GM12878 (cell line): ENCODE data around the gene RIMBP2. TPM values are rescaled to one million over a fixed set of nuclear protein-coding genes. Genes with fewer than 3 reads are reported as not detected.

Experiments
- ATAC-seq: fragments of 200-7000 bp; cut with Tn5 transposase; 3 replicates; pipeline ENCODE4 v1.9.1; 2020; ENCODE audit warnings: mild to moderate bottlenecking, moderate library complexity
- BruUV-seq: library from RNA; stranded (reverse); fragments of 400-500 nt; replicated peaks from 2 replicates; lab custom pipeline; 2021; lab: Mats Ljungman, UMichigan
- CTCF ChIA-PET: fragments of 300-600 bp; sonication (Branson Sonifier 250); formaldehyde crosslinking; extraction: SDS; loops from one replicate; lab custom pipeline; 2021; ENCODE audit warnings: inconsistent platforms; lab: Yijun Ruan, JAX
- POLR2A ChIA-PET: fragments of 350-600 bp; formaldehyde crosslinking; extraction: SDS; loops from one replicate; lab custom pipeline; 2021; ENCODE audit warnings: inconsistent platforms; lab: Charles Lee
- RAD21 ChIA-PET: fragments of 300-600 bp; sonication (Branson Sonifier 250); formaldehyde crosslinking; loops from one replicate; lab custom pipeline; 2023; ENCODE audit warnings: antibody characterized with exemption; ENCODE audit not compliant: unreplicated experiment; lab: Charles Lee
- SMC1A ChIA-PET: fragments of 300-600 bp; sonication (Branson Sonifier 250); formaldehyde crosslinking; loops from one replicate; lab custom pipeline; 2023; ENCODE audit not compliant: unreplicated experiment, uncharacterized antibody; lab: Charles Lee
- DNase-seq: peaks from one replicate; pipeline ENCODE4 v3.0.0-alpha.2; 2011; ENCODE audit warnings: low read depth, low spot score
- FAIRE-seq: peaks from 3 replicates; lab custom pipeline; 2011; peaks lifted over from hg19 to GRCh38; lab: Jason Lieb, UNC
- H2AFZ ChIP-seq: 2 replicates; pipeline ENCODE4 v1.6.0; 2011; ENCODE audit warnings: low read depth, low read length, control low read depth; ENCODE audit not compliant: control insufficient read depth
- H3K27ac ChIP-seq: 2 replicates; pipeline ENCODE4 v1.5.1; 2011; ENCODE audit warnings: control low read depth; ENCODE audit not compliant: control insufficient read depth, insufficient read depth
- H3K27me3 ChIP-seq, 2 experiments: replicated peaks in 1 of 2; 2 replicates each; pipeline versions ENCODE4 v1.6.0 to v1.6.1; 2011; ENCODE audit warnings: low read length in 1 of 2; ENCODE audit not compliant: control insufficient read depth in 2 of 2, insufficient read depth in 2 of 2
- H3K36me3 ChIP-seq, 2 experiments: 2 replicates each; pipeline ENCODE4 v1.5.1; 2011; ENCODE audit warnings: low read length in 1 of 2; ENCODE audit not compliant: control insufficient read depth in 2 of 2, insufficient read depth in 2 of 2
- H3K4me1 ChIP-seq: 2 replicates; pipeline ENCODE4 v1.6.1; 2011; ENCODE audit warnings: mild to moderate bottlenecking, low read length, moderate library complexity, mixed read lengths; ENCODE audit not compliant: control insufficient read depth, insufficient read depth
- H3K4me2 ChIP-seq: 2 replicates; pipeline ENCODE4 v1.6.0; 2011; ENCODE audit warnings: control low read depth; ENCODE audit not compliant: control insufficient read depth, insufficient read depth
- H3K4me3 ChIP-seq: fragments of 200-600 bp; sonication (generic); 2 replicates; pipeline ENCODE4 v1.5.1; 2016
- H3K79me2 ChIP-seq: 2 replicates; pipeline ENCODE4 v1.6.0; 2011; ENCODE audit warnings: low read length; ENCODE audit not compliant: control insufficient read depth, insufficient read depth
- H3K9ac ChIP-seq: 2 replicates; pipeline ENCODE4 v1.8.0; 2011; ENCODE audit warnings: low read length, control low read depth, mixed read lengths; ENCODE audit not compliant: control insufficient read depth, insufficient read depth
- H3K9me3 ChIP-seq: replicated peaks from 3 replicates; pipeline ENCODE4 v1.5.1; 2011; ENCODE audit warnings: mild to moderate bottlenecking, low read length; ENCODE audit not compliant: control insufficient read depth, insufficient read depth
- H4K20me1 ChIP-seq: 2 replicates; pipeline ENCODE4 v1.6.0; 2011; ENCODE audit not compliant: control insufficient read depth, insufficient read depth
- BACH1 ChIP-seq: fragments of 450-650 bp; IDR thresholded peaks from 2 replicates; pipeline ENCODE4 v1.6.1; 2017; ENCODE audit warnings: mild to moderate bottlenecking, borderline replicate concordance
- BHLHE40 ChIP-seq, 2 experiments: fragments of 450-650 bp in 1 of 2; IDR thresholded peaks; 2 replicates each; pipeline ENCODE4 v1.6.1; 2011 to 2017; ENCODE audit warnings: low read depth in 2 of 2, borderline replicate concordance in 1 of 2, improper control_type of control experiment in 1 of 2, low read length in 1 of 2, mild to moderate bottlenecking in 1 of 2
- BRCA1 ChIP-seq: IDR thresholded peaks from 2 replicates; pipeline ENCODE4 v1.6.1; 2011; ENCODE audit warnings: low read depth, low read length, improper control_type of control experiment
- CHD2 ChIP-seq: IDR thresholded peaks from 2 replicates; pipeline ENCODE4 v1.6.1; 2011; ENCODE audit warnings: low read depth, low read length, improper control_type of control experiment, borderline replicate concordance
- E2F8 ChIP-seq: fragments of 450-650 bp; IDR thresholded peaks from 2 replicates; pipeline ENCODE4 v1.6.1; 2018; ENCODE audit warnings: mild to moderate bottlenecking, low read depth, moderate library complexity; ENCODE audit not compliant: partially characterized antibody
- ELK1 ChIP-seq: IDR thresholded peaks from 2 replicates; pipeline ENCODE4 v1.6.1; 2012; ENCODE audit warnings: low read depth, low read length, improper control_type of control experiment
- MTA2 ChIP-seq: fragments of 450-650 bp; IDR thresholded peaks from 2 replicates; pipeline ENCODE4 v1.6.1; 2016; ENCODE audit warnings: low read depth, mild to moderate bottlenecking, moderate library complexity
- RBBP5 ChIP-seq: fragments of 200-600 bp; sonication (generic); conservative IDR thresholded peaks from 2 replicates; pipeline ENCODE4 v1.6.1; 2016
- RCOR1 ChIP-seq: conservative IDR thresholded peaks from 2 replicates; pipeline ENCODE4 v1.6.1; 2012; ENCODE audit warnings: low read depth, low read length, improper control_type of control experiment
- RUNX3 ChIP-seq: IDR thresholded peaks from 2 replicates; pipeline ENCODE4 v1.6.1; 2012; ENCODE audit warnings: low read length, inconsistent platforms
- WGBS: methylation state at CpG from one replicate; pipeline ENCODE4 v1.1.6; 2016; ENCODE audit warnings: low lambda C conversion rate; ENCODE audit not compliant: insufficient replicate concordance, insufficient coverage; ENCODE audit errors: missing lambda C conversion rate; 5-methylcytosine and 5-hydroxymethylcytosine counted together
- in situ Hi-C: fragments of 300-500 bp; cut with MboI; formaldehyde crosslinking; loops from 9 replicates; pipeline ENCODE4 v1.14.3; 2018; ENCODE audit warnings: mixed read lengths
- intact Hi-C: fragments of 100-400 bp; cut with micrococcal nuclease; formaldehyde crosslinking; loops from one replicate; pipeline ENCODE4 v1.14.2; 2022; ENCODE audit not compliant: unreplicated experiment
- polyA plus RNA-seq, 11 experiments: library from polyadenylated mRNA; depleted of rRNA in 4 of 11; unstranded in 6 of 11; stranded (reverse) in 5 of 11; fragments of >200 nt; fragmentation: Nextera tagmentation in 4 of 11; fragmentation: Illumina TruSeq in 1 of 11; extraction: Ambion mirVana in 4 of 11; extraction: Trizol in 1 of 11; gene quantifications; 1 replicate in 1 of 11; 2 replicates in 10 of 11; pipeline versions ENCODE4 v1.2.1 to v1.2.3, GENCODE V29; 2011 to 2016; ENCODE audit warnings: inconsistent platforms in 2 of 11, missing spikeins in 2 of 11, low read depth in 1 of 11
- total RNA-seq, 4 experiments: library from RNA; depleted of rRNA in 3 of 4; stranded (reverse); fragments of >200 nt in 3 of 4; fragmentation: Illumina TruSeq in 1 of 4; extraction: Trizol in 1 of 4; gene quantifications; 2 replicates each; pipeline versions ENCODE4 v1.2.1 to v1.2.3, GENCODE V29; 2013 to 2021

RIMBP2 gene
- total and polyA plus RNA-seq, 10 of the 15 experiments (the other 5 are each of a cell fraction or from before 2014, with no cell fraction given): 0.04 to 2.9 (median 0.07) TPM; not detected in 1

- H3K79me2 ChIP-seq: no peaks in the 10 kb centered on the region; the same call in 1 of the 2 replicates
- intact Hi-C loops (no loop called here), in situ Hi-C loops (no loop called here)
- WGBS: 47% methylated on average over 8 of the region's 8 CpGs
- H3K36me3 ChIP-seq: no peaks in the 10 kb centered on the region
- H3K9ac ChIP-seq: no peak overlapping the region
- ChIA-PET POLR2A (no interaction called here), RAD21 (no interaction called here), SMC1A (no interaction called here), CTCF (no interaction called here)
- no peak overlapping the region for H3K27ac ChIP-seq
- FAIRE-seq: no peak
- H3K9me3 ChIP-seq: no peaks in the 10 kb centered on the region
- TF ChIP-seq CHD2: no peak
- no peak for TF ChIP-seq BHLHE40 (IDR thresholded peaks at IDR 0.05; ENCODE audit: borderline replicate concordance in 1 of 2, low read depth in 2 of 2, low read length in 1 of 2)
- TF ChIP-seq MTA2: no peak
- H3K4me1 ChIP-seq: no peaks in the 10 kb centered on the region
- ATAC-seq: no peak
- no peak for DNase-seq
- BruUV-seq: no TSS peak
- no peak overlapping the region for H2AFZ ChIP-seq
- no peaks in the 10 kb centered on the region for H4K20me1 ChIP-seq
- H3K4me2 ChIP-seq: no peak overlapping the region
- no peaks in the 10 kb centered on the region for H3K27me3 ChIP-seq
- no peak overlapping the region for H3K4me3 ChIP-seq
Measured at GRCh38 chr12:130707571-130707891, 8.6 kb downstream of the RIMBP2 start.

- no TSS peak for BruUV-seq
- CTCF ChIA-PET: no interaction called here
- TF ChIP-seq BACH1 (no peak), RUNX3 (no peak), RCOR1 (no peak), BRCA1 (no peak), E2F8 (no peak), RBBP5 (no peak), ELK1 (no peak)
Measured at GRCh38 chr12:130706885-130707570, 9.1 kb downstream of the RIMBP2 start.

More at GRCh38 chr12:130706885-130707570, 9.1 kb downstream of the RIMBP2 start:
- H3K36me3 ChIP-seq: no peaks in the 10 kb centered on the region
- H4K20me1 ChIP-seq: no peaks in the 10 kb centered on the region
- no peak overlapping the region for H2AFZ ChIP-seq
- ATAC-seq (no peak), DNase-seq (no peak), FAIRE-seq (no peak)
- ChIA-PET POLR2A (no interaction called here), RAD21 (no interaction called here), SMC1A (no interaction called here)
- no peaks in the 10 kb centered on the region; the same call in 1 of the 2 replicates for H3K79me2 ChIP-seq
- WGBS: 43% methylated on average over 15 of the region's 15 CpGs
- H3K9ac ChIP-seq: no peak overlapping the region
- H3K27me3 ChIP-seq: no peaks in the 10 kb centered on the region
- H3K9me3 ChIP-seq: no peaks in the 10 kb centered on the region
- intact Hi-C loops: no loop called here
- in situ Hi-C loops: no loop called here
- H3K4me2 ChIP-seq: no peak overlapping the region
- H3K4me1 ChIP-seq: no peaks in the 10 kb centered on the region
- no peak overlapping the region for H3K27ac ChIP-seq
- no peak overlapping the region for H3K4me3 ChIP-seq
